HG02763 (cell line): ENCODE measurements around the gene SLC27A1.
A peak's percentile ranks its signal among the peaks of the same experiment; 100 is the strongest.
"Not testable (repeated sequence)": the region's sequence is repeated elsewhere in the genome, so short reads cannot be mapped to it uniquely, and the experiment has no call there.

ENCODE experiments used
- ATAC-seq: cut with Tn5 transposase; IDR thresholded peaks from one replicate; pipeline ENCODE4 v1.9.1; 2021; ENCODE audit warnings: mild to moderate bottlenecking, moderate library complexity; ENCODE audit not compliant: unreplicated experiment

SLC27A1 gene

GRCh38 chr19:17510220-17510993 is 40.1 kb downstream of the SLC27A1 start:
- ATAC-seq = no peak

- peak; percentile 56 for ATAC-seq
These were observed 41.6 kb downstream of the SLC27A1 start for GRCh38 chr19:17511724-17512573.

DNA sequence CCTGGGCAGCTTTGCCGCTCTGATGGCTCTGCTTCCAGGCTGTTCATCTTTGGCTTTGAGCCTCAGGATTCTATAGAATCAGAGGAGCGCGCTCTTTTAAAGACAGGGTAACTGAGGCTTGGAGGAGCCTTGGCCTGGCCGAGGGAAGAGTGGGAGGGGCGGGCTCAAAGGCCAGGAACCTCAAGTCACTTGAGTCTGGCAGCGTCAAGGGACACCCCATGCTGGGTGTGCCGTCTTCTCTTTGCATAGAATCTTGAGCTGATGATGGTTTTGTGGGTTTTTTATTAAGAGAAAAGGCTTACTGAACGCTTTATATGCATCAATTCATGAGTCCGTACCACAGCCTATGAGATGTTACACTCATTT is 42.2 kb downstream of the SLC27A1 start:
- no peak for ATAC-seq

- ATAC-seq = no peak
These were observed 45.3 kb downstream of the SLC27A1 start for GRCh38 chr19:17515408-17516149.

DNA sequence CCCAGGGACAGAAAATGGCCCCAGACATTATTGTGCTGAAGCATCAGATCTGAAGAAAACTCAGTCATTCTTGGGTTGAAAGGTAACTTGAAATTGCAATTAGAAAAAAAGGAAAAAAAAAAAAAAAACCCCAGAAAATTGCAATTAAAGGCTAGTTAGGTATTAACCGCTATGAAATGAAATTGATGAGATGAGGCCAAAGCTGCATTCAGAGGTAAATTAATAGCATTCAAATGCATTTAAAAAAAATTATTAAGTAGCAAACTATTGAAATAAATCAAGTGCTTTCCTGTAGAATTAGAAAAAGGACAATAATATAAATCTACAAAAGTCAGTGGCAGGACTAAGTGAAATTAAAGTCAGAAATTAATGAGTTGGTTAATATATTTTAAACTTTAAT is 47.6 kb downstream of the SLC27A1 start:
- ATAC-seq = no peak

GRCh38 chr19:17518654-17519053 is 48.3 kb downstream of the SLC27A1 start:
- ATAC-seq = not testable (repeated sequence)

DNA sequence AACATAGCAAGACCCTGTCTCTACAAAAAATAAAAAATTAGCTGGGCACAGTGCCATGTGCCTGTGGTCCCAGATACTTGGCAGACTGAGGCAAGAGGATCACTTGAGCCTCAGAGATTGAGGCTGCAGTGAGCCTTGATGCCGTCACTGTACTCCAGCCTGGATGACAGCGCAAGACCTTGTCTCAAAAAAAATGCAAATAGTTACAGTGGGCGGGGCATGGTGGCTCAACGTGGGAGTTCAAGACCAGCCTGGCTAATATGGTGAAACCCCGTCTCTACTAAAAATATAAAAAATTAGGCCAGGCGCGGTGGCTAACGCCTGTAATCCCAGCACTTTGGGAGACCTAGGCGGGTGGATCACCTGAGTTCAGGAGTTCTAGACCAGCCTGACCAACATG is 49.6 kb downstream of the SLC27A1 start:
- ATAC-seq = no peak

DNA sequence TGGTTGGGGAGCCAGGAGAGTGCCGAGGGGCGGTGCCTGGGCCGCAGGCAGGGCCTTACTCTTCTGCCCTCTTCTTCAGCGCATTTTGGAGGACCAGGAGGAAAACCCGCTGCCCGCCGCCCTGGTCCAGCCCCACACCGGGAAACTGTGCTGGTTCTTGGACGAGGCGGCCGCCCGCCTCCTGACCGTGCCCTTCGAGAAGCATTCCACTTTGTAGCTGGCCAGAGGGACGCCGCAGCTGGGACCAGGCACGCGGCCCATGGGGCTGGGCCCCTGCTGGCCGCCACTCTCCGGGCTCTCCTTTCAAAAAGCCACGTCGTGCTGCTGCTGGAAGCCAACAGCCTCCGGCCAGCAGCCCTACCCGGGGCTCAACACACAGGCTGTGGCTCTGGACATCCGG is 50.5 kb downstream of the SLC27A1 start:
- ATAC-seq = no peak

- peak; percentile 78 for ATAC-seq
These were observed 52.9 kb downstream of the SLC27A1 start for GRCh38 chr19:17522988-17523872.

GRCh38 chr19:17524651-17525050 is 54.3 kb downstream of the SLC27A1 start:
- no peak for ATAC-seq

DNA sequence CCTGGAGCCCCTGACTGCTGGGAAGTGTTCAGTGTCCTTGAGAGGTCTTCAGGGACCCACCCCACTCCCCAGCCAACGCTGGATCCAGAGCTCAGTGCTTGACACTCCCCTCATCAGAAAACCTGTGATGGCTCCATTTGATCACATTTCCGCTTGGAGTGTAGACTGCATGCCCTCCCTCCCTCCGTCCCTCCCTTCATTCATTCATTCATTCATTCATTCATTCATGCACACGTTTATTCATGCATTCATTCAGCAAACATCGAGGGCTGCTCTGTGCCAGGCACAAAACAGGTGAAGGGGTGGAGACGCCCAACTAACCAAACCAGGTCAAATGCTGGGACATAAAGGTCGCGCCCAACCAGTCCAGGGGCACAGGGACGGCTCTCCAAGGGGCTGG is 54.8 kb downstream of the SLC27A1 start:
- no peak for ATAC-seq

DNA sequence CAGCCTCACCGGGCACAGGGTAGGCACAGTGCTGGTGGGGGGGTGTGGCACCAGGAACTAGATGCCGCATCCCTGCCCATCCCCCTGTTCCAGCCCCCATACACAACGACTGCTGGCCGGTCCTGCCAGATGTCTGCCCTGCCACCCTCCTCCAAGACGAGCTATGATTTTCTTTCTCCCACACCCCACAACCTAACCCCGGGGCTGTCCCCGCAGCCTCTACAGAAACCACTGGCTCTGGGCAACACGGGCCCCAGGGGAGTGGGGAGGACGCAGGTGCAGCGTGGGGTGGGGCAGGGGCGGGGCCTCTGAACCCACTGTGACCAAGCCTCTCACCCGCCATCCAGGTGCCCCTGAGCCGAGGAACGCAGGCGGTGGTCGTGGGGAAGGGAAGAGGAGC is 56.6 kb downstream of the SLC27A1 start:
- ATAC-seq = peak; percentile 39

DNA sequence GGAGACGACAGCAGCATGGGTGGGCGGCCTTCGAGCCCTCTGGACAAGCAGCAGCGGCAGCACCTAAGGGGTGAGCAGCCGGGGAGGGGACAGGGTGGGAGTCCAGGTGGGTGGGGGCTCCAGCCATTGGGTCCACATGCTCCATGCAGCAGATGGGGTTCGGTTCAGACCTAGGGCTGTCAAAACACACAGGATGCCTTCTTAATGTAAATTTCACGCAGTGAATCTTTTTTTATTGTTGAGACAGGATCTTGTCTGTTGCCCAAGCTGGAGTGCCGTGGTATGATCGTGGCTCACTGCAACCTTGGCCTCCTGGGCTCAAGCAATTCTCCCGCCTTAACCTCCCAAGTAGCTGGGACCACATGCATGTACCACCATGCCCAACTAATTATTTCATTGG is 57.0 kb downstream of the SLC27A1 start:
- ATAC-seq = no peak

- ATAC-seq = no peak
These were observed 58.3 kb downstream of the SLC27A1 start for GRCh38 chr19:17528610-17529009.

DNA sequence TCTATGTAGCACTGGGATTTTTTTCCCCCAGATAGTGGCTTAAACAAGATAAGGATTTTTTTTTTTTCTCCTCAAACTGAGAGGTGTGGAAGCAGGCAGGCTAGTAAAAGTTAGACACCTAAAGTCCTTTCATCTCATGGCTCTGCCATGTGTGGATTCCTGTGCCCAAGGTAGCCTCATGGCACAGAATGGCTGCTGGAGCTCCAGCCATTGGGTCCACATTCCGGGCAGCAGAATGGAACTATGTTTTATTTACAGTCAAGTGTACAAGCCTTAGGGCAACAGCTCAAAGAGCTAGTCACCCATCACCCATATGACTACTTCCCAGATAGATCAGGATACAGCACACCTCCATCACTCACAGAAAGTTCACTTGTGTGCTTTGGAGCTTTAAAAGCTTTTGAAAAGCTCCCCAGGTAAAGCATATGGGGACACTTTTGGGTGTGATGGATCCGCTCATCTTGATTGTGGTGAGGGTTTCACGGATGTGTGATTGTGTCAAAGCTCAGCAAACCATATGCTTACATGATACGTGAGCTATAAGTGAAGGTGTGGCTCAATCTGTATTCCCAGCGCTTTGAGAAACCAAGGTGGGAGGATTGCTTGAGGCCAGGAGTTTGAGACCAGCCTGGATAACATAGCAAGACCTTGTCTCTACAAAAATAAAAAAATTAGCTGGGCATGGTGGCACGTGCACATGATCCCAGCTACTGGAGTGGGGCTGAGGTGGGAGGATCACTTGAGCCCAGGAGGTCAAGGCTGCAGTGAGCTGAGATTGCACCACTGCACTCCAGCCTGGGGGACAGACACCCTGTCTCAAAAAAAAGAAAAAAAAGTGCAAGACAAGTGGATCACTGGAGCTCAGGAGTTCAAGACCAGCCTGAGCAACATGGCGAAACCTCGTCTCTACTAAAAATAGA is 59.2 kb downstream of the SLC27A1 start:
- ATAC-seq = no peak

- ATAC-seq = no peak
These were observed 60.3 kb downstream of the SLC27A1 start for GRCh38 chr19:17530586-17530985.

DNA sequence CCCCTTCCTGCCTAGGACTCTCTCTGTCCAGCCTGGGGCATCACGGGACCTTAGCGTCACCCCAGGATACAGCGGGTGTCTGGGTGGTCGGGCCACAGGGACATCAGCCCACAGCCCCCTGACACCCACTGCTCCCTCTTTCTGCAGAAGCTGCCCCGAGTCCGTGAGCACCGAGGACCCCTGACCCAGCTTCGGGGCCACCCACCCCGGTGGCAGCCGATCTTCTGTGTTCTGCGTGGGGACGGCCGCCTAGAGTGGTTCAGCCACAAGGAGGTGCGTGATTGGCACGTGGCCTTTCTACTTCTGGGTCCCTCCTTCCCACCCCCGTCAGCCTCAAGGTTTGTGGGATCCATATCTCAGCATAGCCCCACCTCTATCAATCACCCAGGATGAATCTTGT is 61.8 kb downstream of the SLC27A1 start:
- ATAC-seq = no peak

- no peak for ATAC-seq
These were observed 62.2 kb downstream of the SLC27A1 start for GRCh38 chr19:17532557-17532956.

- no peak for ATAC-seq
These were observed 64.4 kb downstream of the SLC27A1 start for GRCh38 chr19:17534767-17535166.
